A549 (cell line): Measurements from ENCODE around the gene ZNF587.

Experiments used
- BHLHE40 ChIP-seq: IDR thresholded peaks from 2 replicates; pipeline ENCODE4 v1.6.1; 2012; ENCODE audit warnings: low read depth, low read length, inconsistent platforms
- CBX8 ChIP-seq: fragments of 200-600 bp; sonication (generic); IDR thresholded peaks from 2 replicates; pipeline ENCODE4 v1.6.1; 2016
- EP300 ChIP-seq, 2 experiments: fragments of >200 bp; sonication (Bioruptor Twin); formaldehyde crosslinking; IDR thresholded peaks; 2 replicates in 1 of 2; 3 replicates in 1 of 2; pipeline ENCODE4 v1.6.1; 2016 to 2017
- TF ChIP-seq, protein P1 (sequence below): fragments of >200 bp; sonication (Bioruptor Twin); formaldehyde crosslinking; IDR thresholded peaks from 3 replicates; pipeline ENCODE4 v1.5.1; 2016
- TF ChIP-seq, protein P2 (sequence below): IDR thresholded peaks from 2 replicates; pipeline ENCODE4 v1.6.1; 2012
- TF ChIP-seq, protein P3 (sequence below): fragments of 250-450 bp; sonication (Bioruptor Pico); IDR thresholded peaks from 2 replicates; pipeline ENCODE4 v1.5.0; 2021; ENCODE audit warnings: mild to moderate bottlenecking, moderate library complexity, borderline replicate concordance
- TF ChIP-seq, protein P4 (sequence below): IDR thresholded peaks from 2 replicates; pipeline ENCODE4 v1.6.1; 2012

DNA sequence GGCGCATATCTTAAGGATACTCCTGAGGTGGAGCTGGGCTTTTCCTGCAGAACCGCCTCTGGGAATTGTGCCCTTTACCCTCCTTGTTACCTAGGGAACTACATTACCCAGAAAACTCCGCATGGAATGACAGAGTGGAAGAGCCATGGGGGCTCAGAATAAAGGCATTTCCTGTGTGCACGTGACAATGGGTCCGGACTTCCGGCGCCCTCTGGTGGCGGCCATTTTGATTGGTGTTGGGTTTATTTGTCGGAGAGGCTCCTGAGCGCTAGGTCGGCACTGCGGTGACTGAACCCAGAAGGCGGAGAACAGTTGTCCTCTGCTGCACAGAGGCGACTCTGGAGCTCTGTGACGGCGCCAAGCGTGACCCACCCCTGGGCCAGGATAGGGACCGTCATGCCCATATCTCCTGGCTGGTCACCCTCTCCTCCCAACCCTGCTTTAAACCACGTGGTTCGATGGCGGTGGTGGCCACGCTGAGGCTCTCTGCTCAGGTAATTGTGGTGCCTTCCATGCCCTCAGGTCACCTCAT lies 19.5 kb upstream of the ZNF587 start, which contains the start of gene ZNF587B:
- TF ChIP-seq BHLHE40 (no peak), EP300 (IDR thresholded peaks at IDR 0.05) (no peak), CBX8 (no peak)
- TF ChIP-seq, protein P1, sequence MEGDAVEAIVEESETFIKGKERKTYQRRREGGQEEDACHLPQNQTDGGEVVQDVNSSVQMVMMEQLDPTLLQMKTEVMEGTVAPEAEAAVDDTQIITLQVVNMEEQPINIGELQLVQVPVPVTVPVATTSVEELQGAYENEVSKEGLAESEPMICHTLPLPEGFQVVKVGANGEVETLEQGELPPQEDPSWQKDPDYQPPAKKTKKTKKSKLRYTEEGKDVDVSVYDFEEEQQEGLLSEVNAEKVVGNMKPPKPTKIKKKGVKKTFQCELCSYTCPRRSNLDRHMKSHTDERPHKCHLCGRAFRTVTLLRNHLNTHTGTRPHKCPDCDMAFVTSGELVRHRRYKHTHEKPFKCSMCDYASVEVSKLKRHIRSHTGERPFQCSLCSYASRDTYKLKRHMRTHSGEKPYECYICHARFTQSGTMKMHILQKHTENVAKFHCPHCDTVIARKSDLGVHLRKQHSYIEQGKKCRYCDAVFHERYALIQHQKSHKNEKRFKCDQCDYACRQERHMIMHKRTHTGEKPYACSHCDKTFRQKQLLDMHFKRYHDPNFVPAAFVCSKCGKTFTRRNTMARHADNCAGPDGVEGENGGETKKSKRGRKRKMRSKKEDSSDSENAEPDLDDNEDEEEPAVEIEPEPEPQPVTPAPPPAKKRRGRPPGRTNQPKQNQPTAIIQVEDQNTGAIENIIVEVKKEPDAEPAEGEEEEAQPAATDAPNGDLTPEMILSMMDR = peak; percentile 11; the same call in 1 of the 3 replicates
- TF ChIP-seq, protein P2, sequence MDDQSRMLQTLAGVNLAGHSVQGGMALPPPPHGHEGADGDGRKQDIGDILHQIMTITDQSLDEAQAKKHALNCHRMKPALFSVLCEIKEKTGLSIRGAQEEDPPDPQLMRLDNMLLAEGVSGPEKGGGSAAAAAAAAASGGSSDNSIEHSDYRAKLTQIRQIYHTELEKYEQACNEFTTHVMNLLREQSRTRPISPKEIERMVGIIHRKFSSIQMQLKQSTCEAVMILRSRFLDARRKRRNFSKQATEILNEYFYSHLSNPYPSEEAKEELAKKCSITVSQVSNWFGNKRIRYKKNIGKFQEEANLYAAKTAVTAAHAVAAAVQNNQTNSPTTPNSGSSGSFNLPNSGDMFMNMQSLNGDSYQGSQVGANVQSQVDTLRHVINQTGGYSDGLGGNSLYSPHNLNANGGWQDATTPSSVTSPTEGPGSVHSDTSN = no peak
- TF ChIP-seq, protein P3, sequence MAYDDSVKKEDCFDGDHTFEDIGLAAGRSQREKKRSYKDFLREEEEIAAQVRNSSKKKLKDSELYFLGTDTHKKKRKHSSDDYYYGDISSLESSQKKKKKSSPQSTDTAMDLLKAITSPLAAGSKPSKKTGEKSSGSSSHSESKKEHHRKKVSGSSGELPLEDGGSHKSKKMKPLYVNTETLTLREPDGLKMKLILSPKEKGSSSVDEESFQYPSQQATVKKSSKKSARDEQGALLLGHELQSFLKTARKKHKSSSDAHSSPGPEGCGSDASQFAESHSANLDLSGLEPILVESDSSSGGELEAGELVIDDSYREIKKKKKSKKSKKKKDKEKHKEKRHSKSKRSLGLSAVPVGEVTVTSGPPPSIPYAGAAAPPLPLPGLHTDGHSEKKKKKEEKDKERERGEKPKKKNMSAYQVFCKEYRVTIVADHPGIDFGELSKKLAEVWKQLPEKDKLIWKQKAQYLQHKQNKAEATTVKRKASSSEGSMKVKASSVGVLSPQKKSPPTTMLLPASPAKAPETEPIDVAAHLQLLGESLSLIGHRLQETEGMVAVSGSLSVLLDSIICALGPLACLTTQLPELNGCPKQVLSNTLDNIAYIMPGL (CRISPR knock-in tag) = no peak
- TF ChIP-seq, protein P4, sequence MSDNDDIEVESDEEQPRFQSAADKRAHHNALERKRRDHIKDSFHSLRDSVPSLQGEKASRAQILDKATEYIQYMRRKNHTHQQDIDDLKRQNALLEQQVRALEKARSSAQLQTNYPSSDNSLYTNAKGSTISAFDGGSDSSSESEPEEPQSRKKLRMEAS = no peak
